Measurements from ENCODE around the gene MGST2.

DNA sequence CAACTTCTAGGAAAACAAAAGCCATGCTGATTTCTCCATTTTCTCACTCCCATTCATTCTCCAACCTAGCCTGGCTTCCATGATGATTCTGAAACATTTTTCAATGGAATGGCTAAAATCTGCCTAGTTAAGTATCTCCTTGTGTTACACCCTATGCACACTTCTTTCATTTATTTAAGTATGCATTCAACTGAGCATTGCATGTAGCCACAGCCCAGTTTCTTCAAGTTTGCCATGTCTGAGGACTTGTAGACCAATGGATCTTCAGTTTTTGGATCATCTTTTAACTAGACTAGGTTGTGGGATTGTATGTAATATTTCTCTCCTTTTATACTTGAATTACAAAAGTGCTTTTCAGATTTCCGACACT is 35.5 kb upstream of the MGST2 start:
- TF ChIP-seq RAD21 (IDR thresholded peaks at IDR 0.05; ENCODE audit: low read depth) (no peak), CEBPB (IDR thresholded peaks at IDR 0.05) (no peak), YY1 (IDR thresholded peaks at IDR 0.05; ENCODE audit: low read depth) (no peak), EP300 (IDR thresholded peaks at IDR 0.05; ENCODE audit: borderline replicate concordance) (no peak)
